Bronchial epithelial cell (primary cell): ENCODE measurements around the gene NALCN. TPM values are rescaled to one million over a fixed set of nuclear protein-coding genes. Genes with fewer than 3 reads are reported as not detected.

Experiments used
- DNase-seq: peaks from one replicate; pipeline ENCODE4 v3.0.0-alpha.2; 2010; ENCODE audit warnings: low read depth
- FAIRE-seq: peaks from 2 replicates; lab custom pipeline; 2011; peaks lifted over from hg19 to GRCh38; lab: Jason Lieb, UNC
- H3K27me3 ChIP-seq: 2 replicates; pipeline ENCODE4 v1.5.1; 2011; ENCODE audit warnings: low read length; ENCODE audit not compliant: control insufficient read depth, insufficient read depth
- H3K36me3 ChIP-seq: 2 replicates; pipeline ENCODE4 v1.5.1; 2011; ENCODE audit warnings: low read length; ENCODE audit not compliant: control insufficient read depth, insufficient read depth
- H3K4me3 ChIP-seq: 2 replicates; pipeline ENCODE4 v1.5.1; 2011; ENCODE audit warnings: mild to moderate bottlenecking, low read depth, low read length, control low read depth
- total RNA-seq: library from RNA; depleted of rRNA; stranded (reverse); fragments of >200 nt; gene quantifications from 2 replicates; pipeline ENCODE4 v1.2.1, GENCODE V29; 2014
- TF ChIP-seq, protein P1 (sequence below): IDR thresholded peaks from 2 replicates; pipeline ENCODE4 v1.5.1; 2011; ENCODE audit warnings: mild to moderate bottlenecking, moderate library complexity, low read length, control low read depth, inconsistent platforms; ENCODE audit not compliant: insufficient read depth, severe bottlenecking

Gene NALCN
- total RNA-seq, 1 donor from 2014 or later, result 0.26 TPM

DNA sequence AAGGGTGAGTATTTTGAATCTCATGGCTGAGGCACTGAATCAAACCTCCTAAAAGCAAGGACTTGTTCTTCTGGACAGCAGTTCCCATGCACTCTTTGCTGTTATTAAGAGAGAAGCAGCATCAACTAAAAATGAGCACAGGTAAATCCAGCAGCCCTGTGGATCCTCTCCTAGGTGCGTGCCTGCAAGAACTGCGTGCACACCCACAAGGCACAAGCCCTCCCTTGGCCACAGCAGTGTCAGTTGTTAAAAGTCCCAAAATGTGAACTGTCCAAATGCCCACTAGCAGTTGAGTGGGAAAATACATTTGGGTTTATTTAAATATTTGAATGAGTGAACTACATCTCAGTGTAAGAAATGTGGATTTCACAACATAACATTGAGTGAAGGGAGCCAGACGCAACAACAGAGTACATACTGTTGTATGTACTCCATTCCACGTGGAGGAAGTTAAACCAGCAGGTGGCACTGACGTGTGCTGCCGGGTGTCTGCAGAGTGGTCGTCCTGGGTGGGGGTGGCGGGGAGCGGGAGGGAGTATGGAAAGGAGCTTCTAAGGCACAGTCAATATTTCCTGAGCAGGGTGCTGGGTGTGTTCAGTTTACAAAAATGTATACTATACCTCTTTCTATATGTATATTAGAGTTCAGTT lies 266.4 kb downstream of the NALCN start:
- FAIRE-seq, result no peak
- TF ChIP-seq, protein P1, sequence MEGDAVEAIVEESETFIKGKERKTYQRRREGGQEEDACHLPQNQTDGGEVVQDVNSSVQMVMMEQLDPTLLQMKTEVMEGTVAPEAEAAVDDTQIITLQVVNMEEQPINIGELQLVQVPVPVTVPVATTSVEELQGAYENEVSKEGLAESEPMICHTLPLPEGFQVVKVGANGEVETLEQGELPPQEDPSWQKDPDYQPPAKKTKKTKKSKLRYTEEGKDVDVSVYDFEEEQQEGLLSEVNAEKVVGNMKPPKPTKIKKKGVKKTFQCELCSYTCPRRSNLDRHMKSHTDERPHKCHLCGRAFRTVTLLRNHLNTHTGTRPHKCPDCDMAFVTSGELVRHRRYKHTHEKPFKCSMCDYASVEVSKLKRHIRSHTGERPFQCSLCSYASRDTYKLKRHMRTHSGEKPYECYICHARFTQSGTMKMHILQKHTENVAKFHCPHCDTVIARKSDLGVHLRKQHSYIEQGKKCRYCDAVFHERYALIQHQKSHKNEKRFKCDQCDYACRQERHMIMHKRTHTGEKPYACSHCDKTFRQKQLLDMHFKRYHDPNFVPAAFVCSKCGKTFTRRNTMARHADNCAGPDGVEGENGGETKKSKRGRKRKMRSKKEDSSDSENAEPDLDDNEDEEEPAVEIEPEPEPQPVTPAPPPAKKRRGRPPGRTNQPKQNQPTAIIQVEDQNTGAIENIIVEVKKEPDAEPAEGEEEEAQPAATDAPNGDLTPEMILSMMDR, result peak; percentile 35
- no peaks in the 10 kb centered on the region for H3K27me3 ChIP-seq
- no peaks in the 10 kb centered on the region for H3K36me3 ChIP-seq
- H3K4me3 ChIP-seq, result no peak overlapping the region
- peak; percentile 16 for DNase-seq

- no peak for DNase-seq
- H3K36me3 ChIP-seq, result no peaks in the 10 kb centered on the region
- H3K4me3 ChIP-seq, result no peak overlapping the region
- no peaks in the 10 kb centered on the region for H3K27me3 ChIP-seq
- TF ChIP-seq, protein P1, result no peak
- no peak for FAIRE-seq
These were observed 270.0 kb downstream of the NALCN start for GRCh38 chr13:101146101-101146898.

DNA sequence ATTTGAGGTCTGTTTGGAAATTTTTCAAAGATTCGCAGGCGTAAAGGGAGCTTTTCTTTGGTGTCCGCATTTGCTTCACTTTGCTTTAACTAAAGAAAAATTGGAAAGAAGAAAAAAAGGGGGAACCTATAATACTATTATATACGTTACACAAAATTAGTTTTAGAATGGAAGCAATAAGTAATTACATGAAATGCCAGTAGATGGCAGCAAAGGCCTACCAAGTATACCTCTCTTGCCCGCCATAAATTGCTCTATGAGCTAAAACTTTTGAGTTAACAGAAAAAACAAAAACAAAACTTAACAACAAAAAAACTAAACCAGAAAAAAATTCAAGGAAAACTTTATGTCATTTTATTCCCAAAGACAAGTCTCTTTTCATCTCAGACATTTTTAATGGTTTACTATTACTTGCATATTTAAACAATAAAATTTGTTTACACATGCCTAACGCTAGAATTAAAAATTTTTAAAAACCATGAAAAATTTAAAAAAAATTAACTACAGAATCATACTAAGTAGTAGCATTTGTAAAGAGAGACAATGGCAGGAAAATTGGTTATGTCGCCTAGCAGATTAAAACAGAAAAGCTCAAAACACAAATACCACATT lies 271.4 kb downstream of the NALCN start:
- DNase-seq (peak; percentile 58), FAIRE-seq (no peak)
- TF ChIP-seq, protein P1, result peak; percentile 42
- Histone ChIP-seq H3K4me3 (no peak overlapping the region), H3K27me3 (no peaks in the 10 kb centered on the region), H3K36me3 (no peaks in the 10 kb centered on the region)

GRCh38 chr13:101140936-101141335 lies 275.4 kb downstream of the NALCN start:
- FAIRE-seq (no peak), DNase-seq (no peak)
- Histone ChIP-seq H3K36me3 (no peaks in the 10 kb centered on the region), H3K27me3 (peaks cover 2% of the 10 kb centered on the region), H3K4me3 (no peak overlapping the region)
- TF ChIP-seq, protein P1, result no peak

DNA sequence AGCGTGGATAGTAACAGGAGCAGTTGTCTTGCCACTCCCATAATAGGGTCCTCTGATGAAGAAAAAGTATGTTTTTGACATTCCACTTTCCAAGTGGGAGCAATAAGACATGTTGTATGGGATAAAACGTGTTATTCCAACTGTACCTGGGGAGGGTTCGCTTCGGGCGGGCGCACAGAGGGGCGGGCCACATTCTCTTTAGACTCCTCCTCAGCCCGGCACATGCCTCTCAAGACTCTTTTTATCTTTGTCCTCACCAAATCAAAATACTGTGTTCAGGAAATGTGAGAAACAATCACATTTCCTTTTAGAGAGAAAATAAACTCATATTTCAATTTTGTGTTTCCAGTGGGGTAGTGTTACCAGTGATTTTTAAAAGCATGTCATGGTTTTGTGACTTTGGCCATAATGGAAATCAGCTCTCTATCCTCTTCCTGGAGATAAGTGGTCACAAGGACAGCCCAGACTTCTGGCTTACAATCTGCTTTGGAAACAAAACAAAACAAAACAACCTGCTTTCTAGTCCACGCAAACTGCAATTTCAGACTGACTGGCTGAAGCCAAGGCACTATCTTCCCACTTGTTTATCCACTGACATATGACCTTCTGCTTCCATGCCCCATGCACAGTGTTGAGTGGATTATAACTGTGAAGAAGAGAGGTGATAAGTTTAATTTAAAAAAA lies 276.1 kb downstream of the NALCN start:
- DNase-seq (no peak), FAIRE-seq (no peak)
- peaks cover 2% of the 10 kb centered on the region for H3K27me3 ChIP-seq
- TF ChIP-seq, protein P1, result no peak
- no peaks in the 10 kb centered on the region for H3K36me3 ChIP-seq
- no peak overlapping the region for H3K4me3 ChIP-seq
